ENCODE results near the gene ZNF280D.

- no peak for TF ChIP-seq POLR2AphosphoS5 (IDR thresholded peaks at IDR 0.05; ENCODE audit: low read depth, low read length)
- no peak for TF ChIP-seq SIN3A (IDR thresholded peaks at IDR 0.05; ENCODE audit: borderline replicate concordance, insufficient read depth, low read length)
Measured at GRCh38 chr15:56600380-56600779, 132.9 kb downstream of the ZNF280D start.
